ENCODE measurements around the gene ASF1B. TPM values are rescaled to one million over a fixed set of nuclear protein-coding genes. Genes with fewer than 3 reads are reported as not detected.

The ASF1B gene
- total and polyA plus RNA-seq, 12 donors: 0.17 to 5.6 (median 0.63) TPM

DNA sequence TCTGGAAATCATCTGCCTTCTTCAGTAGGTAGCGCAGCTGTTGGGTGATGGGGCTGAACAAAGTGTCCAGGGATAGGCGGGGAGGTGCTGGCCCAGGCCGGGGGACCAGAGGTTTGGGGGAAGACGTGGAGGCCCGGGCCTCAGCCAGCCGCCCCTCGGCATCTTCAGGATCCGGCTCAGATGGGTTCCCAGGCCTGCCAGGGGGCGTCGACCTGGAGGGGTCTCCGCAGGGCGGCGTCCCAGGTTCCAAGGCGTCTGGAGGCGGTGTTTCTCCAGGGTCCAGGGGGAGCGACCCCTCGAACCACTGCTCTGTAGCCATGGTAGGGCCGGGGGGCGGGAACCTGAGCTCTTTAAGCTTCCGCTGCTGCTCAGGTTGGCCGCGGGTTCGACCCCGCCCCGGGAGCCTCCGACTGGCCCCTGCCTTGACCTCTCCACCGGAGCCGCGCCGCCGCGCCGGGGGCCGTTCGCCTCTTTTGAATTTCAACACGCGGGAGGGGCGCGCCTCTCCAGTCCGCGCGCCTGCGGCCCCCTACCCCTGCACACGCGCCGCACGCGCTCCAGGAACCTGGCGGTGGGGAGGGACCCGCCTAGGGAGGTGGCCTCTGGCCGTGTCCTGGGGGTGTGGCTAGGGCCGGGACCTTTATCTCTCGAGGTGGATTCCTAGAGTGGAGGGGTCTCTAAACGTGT lies 50.9 kb downstream of the ASF1B start, which contains the start of gene C19orf67:
C19orf67 (minus strand) TSS at position 475 of the 687 bp plus-strand sequence; CDS start at position 319, 156 bp downstream.
- Histone ChIP-seq H3K27me3 (no peaks in the 10 kb centered on the region), H3K4me3 (no peak within 1 kb of the TSS), H3K4me1 (peaks cover 5 to 27% (median 22%) of the 10 kb centered on the region in 9 donors), H3K27ac (no peak within 1 kb of the TSS), H3K9me3 (no peaks in the 10 kb centered on the region), H3K36me3 (peaks cover 0 to 33% (median 10%) of the 10 kb centered on the region in 9 donors)
- DNase-seq (no peak), ATAC-seq (no peak)
- intact Hi-C loops (cut with DNase I): loop anchor here in 1 of 10 donors (10.0 kb wide), 1 partner anchor 49 kb away; the partner anchor contains the start of gene ASF1B
- TF ChIP-seq, protein P1, sequence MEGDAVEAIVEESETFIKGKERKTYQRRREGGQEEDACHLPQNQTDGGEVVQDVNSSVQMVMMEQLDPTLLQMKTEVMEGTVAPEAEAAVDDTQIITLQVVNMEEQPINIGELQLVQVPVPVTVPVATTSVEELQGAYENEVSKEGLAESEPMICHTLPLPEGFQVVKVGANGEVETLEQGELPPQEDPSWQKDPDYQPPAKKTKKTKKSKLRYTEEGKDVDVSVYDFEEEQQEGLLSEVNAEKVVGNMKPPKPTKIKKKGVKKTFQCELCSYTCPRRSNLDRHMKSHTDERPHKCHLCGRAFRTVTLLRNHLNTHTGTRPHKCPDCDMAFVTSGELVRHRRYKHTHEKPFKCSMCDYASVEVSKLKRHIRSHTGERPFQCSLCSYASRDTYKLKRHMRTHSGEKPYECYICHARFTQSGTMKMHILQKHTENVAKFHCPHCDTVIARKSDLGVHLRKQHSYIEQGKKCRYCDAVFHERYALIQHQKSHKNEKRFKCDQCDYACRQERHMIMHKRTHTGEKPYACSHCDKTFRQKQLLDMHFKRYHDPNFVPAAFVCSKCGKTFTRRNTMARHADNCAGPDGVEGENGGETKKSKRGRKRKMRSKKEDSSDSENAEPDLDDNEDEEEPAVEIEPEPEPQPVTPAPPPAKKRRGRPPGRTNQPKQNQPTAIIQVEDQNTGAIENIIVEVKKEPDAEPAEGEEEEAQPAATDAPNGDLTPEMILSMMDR (IDR thresholded peaks at IDR 0.05): no peak
- 64 to 70% methylated on average over 54 of the region's 54 CpGs for WGBS, 2 donors

DNA sequence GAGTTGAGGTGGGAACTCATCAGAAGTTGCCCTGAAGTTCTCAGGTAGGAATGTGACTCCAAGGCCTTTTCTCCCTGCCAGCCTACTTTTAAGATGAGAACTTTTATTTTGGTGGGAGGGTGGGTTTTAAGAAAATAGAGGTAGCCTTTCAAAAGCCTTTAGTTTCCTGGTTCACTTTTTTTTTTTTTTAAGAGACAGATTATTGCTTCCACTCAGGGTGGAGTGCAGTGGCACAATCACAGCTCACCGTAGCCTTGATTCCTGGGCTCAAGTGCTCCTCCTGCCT lies 53.8 kb downstream of the ASF1B start:
- no peak for ATAC-seq
- TF ChIP-seq, protein P1 (IDR thresholded peaks at IDR 0.05): no peak
- Histone ChIP-seq H3K4me1 (peaks cover 5 to 42% (median 19%) of the 10 kb centered on the region in 9 donors), H3K27ac (peak overlapping the region in 4 of 10 donors; percentile 94 to 97 (median 96)), H3K36me3 (peaks cover 0 to 16% (median 0%) of the 10 kb centered on the region in 9 donors), H3K9me3 (no peaks in the 10 kb centered on the region), H3K4me3 (peak overlapping the region in 5 of 10 donors; percentile 73 to 92 (median 85)), H3K27me3 (no peaks in the 10 kb centered on the region)
- WGBS, 2 donors: 73 to 83% methylated on average over 1 of the region's 1 CpG
- intact Hi-C loops (cut with DNase I): loop anchor here in 8 of 10 donors (5.0 to 10.0 kb wide), 3 partner anchors 35 to 55 kb away; partner anchors contain the start of genes PRKACA (in 7 of the 8) and ASF1B (in 2 of the 8)
- DNase-seq: no peak

DNA sequence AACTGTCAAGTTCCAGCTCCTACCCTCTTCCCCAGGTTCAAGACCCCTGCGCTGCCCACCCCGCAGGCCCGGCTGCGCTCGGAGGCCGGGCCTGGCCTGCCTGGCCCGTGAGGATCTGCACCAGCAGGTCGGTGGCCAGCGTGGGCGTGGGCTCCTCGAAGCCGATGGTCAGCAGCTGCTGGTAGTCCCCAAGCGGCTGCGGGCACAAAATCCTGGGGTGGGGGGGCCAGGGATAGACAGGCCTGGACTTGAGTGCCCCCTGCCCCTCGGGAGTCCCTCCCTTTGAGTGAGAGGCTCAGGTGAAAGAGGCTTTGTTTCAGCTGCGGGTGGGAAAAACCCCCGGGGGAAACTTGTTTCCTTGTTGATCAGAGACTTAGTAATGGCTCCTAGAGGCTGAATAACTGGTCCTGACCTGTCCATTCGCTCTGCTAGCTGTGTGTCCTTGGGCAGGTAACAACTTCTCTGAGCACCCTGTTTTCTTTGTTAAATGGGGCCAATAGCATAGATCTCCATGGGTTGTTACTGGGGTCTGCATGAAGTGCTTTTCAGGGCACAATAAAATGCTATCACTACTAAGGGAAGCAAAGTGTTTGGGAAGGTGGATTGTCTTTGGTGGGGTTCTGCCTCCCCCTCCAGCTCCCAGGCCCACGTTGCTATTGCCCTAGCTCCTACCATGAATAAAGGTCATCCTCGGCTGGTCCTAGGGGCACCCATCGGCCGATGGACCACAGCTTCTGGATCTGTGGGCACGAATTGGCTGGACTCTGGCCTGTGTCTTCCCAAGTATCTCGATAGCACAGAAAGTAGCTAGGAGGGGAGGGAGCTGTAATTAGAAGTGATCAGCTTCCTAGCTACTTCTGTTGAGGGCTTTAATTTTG lies 54.4 kb downstream of the ASF1B start:
- Histone ChIP-seq H3K4me1 (peaks cover 5 to 42% (median 19%) of the 10 kb centered on the region in 9 donors), H3K4me3 (peak overlapping the region; percentile 63 to 93 (median 82)), H3K27ac (peak overlapping the region; percentile 52 to 97 (median 94)), H3K27me3 (no peaks in the 10 kb centered on the region), H3K9me3 (no peaks in the 10 kb centered on the region), H3K36me3 (peaks cover 0 to 11% (median 0%) of the 10 kb centered on the region in 9 donors)
- DNase-seq: peak; percentile 52 to 59
- intact Hi-C loops (cut with DNase I): loop anchor here in 8 of 10 donors (5.0 to 10.0 kb wide), 3 partner anchors 35 to 55 kb away; partner anchors contain the start of genes PRKACA (in 7 of the 8) and ASF1B (in 2 of the 8)
- 18 to 19% methylated on average over 24 of the region's 24 CpGs for WGBS, 2 donors
- TF ChIP-seq, protein P1 (IDR thresholded peaks at IDR 0.05): no peak
- ATAC-seq: peak in 3 of 8 donors; percentile 25 to 67 (median 43)

Data from heart right ventricle (tissue), 16 donors.